H9 (cell line): ENCODE data around the gene SLC25A24. TPM values are rescaled to one million over a fixed set of nuclear protein-coding genes. Genes with fewer than 3 reads are reported as not detected.

Experiments
- DNase-seq: peaks from one replicate; pipeline ENCODE4 v3.0.0-alpha.2; 2017
- H2AFZ ChIP-seq: one replicate; pipeline ENCODE4 v1.6.1; 2013; ENCODE audit warnings: mild to moderate bottlenecking, low read length, control low read depth, moderate library complexity
- H2AK5ac ChIP-seq: 2 replicates; pipeline ENCODE4 v1.6.1; 2013; ENCODE audit warnings: low read length, control low read depth, mixed read lengths; ENCODE audit not compliant: insufficient read length
- H2BK120ac ChIP-seq: one replicate; pipeline ENCODE4 v1.6.1; 2013; ENCODE audit warnings: low read depth, mild to moderate bottlenecking, low read length, control low read depth, inconsistent platforms; ENCODE audit not compliant: poor library complexity, severe bottlenecking
- H2BK12ac ChIP-seq: 2 replicates; pipeline ENCODE4 v1.6.1; 2013; ENCODE audit warnings: low read length, control low read depth, mixed read lengths, low read depth; ENCODE audit not compliant: insufficient read length
- H2BK15ac ChIP-seq: 2 replicates; pipeline ENCODE4 v1.6.1; 2013; ENCODE audit warnings: low read depth, low read length, control low read depth
- H2BK20ac ChIP-seq: one replicate; pipeline ENCODE4 v1.6.1; 2013; ENCODE audit warnings: low read depth, mild to moderate bottlenecking, low read length, control low read depth, inconsistent platforms; ENCODE audit not compliant: poor library complexity, severe bottlenecking
- H2BK5ac ChIP-seq: 2 replicates; pipeline ENCODE4 v1.6.1; 2013; ENCODE audit warnings: low read length, control low read depth, mixed read lengths; ENCODE audit not compliant: insufficient read length
- H3K14ac ChIP-seq: 2 replicates; pipeline ENCODE4 v1.6.1; 2013; ENCODE audit warnings: low read length, control low read depth; ENCODE audit not compliant: insufficient read depth
- H3K18ac ChIP-seq: 2 replicates; pipeline ENCODE4 v1.6.1; 2013; ENCODE audit warnings: low read depth, mild to moderate bottlenecking, mixed read lengths, low read length, control low read depth; ENCODE audit not compliant: insufficient read length
- H3K23ac ChIP-seq: 2 replicates; pipeline ENCODE4 v1.6.1; 2013; ENCODE audit warnings: low read length, control low read depth, mixed read lengths, low read depth; ENCODE audit not compliant: insufficient read length
- H3K23me2 ChIP-seq: 2 replicates; pipeline ENCODE4 v1.6.1; 2013; ENCODE audit warnings: low read depth, mild to moderate bottlenecking, mixed read lengths, low read length, control low read depth; ENCODE audit not compliant: insufficient read length, poor library complexity, severe bottlenecking
- H3K27ac ChIP-seq: 2 replicates; pipeline ENCODE4 v1.5.1; 2013; ENCODE audit warnings: low read length, control low read depth, mixed read lengths, low read depth; ENCODE audit not compliant: insufficient read length
- H3K27me3 ChIP-seq: 2 replicates; pipeline ENCODE4 v1.6.1; 2013; ENCODE audit warnings: low read length, control low read depth, inconsistent platforms; ENCODE audit not compliant: insufficient read depth
- H3K4ac ChIP-seq: 2 replicates; pipeline ENCODE4 v1.6.1; 2013; ENCODE audit warnings: low read depth, mild to moderate bottlenecking, control low read depth, inconsistent platforms, low read length, moderate library complexity
- H3K4me1 ChIP-seq: 2 replicates; pipeline ENCODE4 v1.6.1; 2013; ENCODE audit warnings: low read length, control low read depth, inconsistent platforms; ENCODE audit not compliant: insufficient read depth
- H3K4me2 ChIP-seq: 2 replicates; pipeline ENCODE4 v1.6.1; 2013; ENCODE audit warnings: low read length, control low read depth, mixed read lengths; ENCODE audit not compliant: insufficient read length, insufficient read depth
- H3K56ac ChIP-seq: 2 replicates; pipeline ENCODE4 v1.6.1; 2013; ENCODE audit warnings: low read depth, mild to moderate bottlenecking, mixed read lengths, low read length, control low read depth; ENCODE audit not compliant: insufficient read length
- H3K79me1 ChIP-seq: 2 replicates; pipeline ENCODE4 v1.6.1; 2013; ENCODE audit warnings: low read depth, mild to moderate bottlenecking, moderate library complexity, low read length, control low read depth, inconsistent platforms; ENCODE audit not compliant: insufficient read depth, poor library complexity, severe bottlenecking
- H3K79me2 ChIP-seq: 2 replicates; pipeline ENCODE4 v1.6.1; 2013; ENCODE audit warnings: low read length, control low read depth, inconsistent platforms; ENCODE audit not compliant: insufficient read depth
- H3K9ac ChIP-seq: 2 replicates; pipeline ENCODE4 v1.6.1; 2013; ENCODE audit warnings: low read length, control low read depth, mixed read lengths; ENCODE audit not compliant: insufficient read length; ENCODE audit errors: extremely low read depth
- H3K9me3 ChIP-seq: one replicate; pipeline ENCODE4 v1.6.1; 2013; ENCODE audit warnings: low read depth, low read length, inconsistent platforms; ENCODE audit not compliant: control insufficient read depth
- H3T11ph ChIP-seq: one replicate; pipeline ENCODE4 v1.6.1; 2013; ENCODE audit warnings: mild to moderate bottlenecking, low read length, control low read depth, inconsistent platforms
- H4K20me1 ChIP-seq: one replicate; pipeline ENCODE4 v1.6.1; 2013; ENCODE audit not compliant: control insufficient read depth, insufficient read length, insufficient read depth
- H4K5ac ChIP-seq: 2 replicates; pipeline ENCODE4 v1.6.1; 2013; ENCODE audit warnings: low read depth, mild to moderate bottlenecking, mixed read lengths, low read length, control low read depth; ENCODE audit not compliant: insufficient read length
- H4K8ac ChIP-seq: replicated peaks from 2 replicates; pipeline ENCODE4 v1.6.1; 2013; ENCODE audit warnings: low read length, control low read depth, mixed read lengths, low read depth; ENCODE audit not compliant: insufficient read length
- H4K91ac ChIP-seq: 2 replicates; pipeline ENCODE4 v1.6.1; 2013; ENCODE audit warnings: low read depth, mild to moderate bottlenecking, moderate library complexity, mixed read lengths, low read length, control low read depth; ENCODE audit not compliant: insufficient read length
- H3K27ac Mint-ChIP-seq, 3 experiments: 2 replicates in 2 of 3; 3 replicates in 1 of 3; pipeline ENCODE4 v1.8.0; 2020 to 2021; ENCODE audit warnings: mixed read lengths in 3 of 3, mild to moderate bottlenecking in 1 of 3, moderate library complexity in 1 of 3
- H3K27me3 Mint-ChIP-seq: 2 replicates; pipeline ENCODE4 v1.8.0; 2021; ENCODE audit warnings: low read depth, mild to moderate bottlenecking, moderate library complexity, mixed read lengths
- H3K36me3 Mint-ChIP-seq, 3 experiments: 2 replicates in 2 of 3; 3 replicates in 1 of 3; pipeline ENCODE4 v1.8.0; 2020 to 2021; ENCODE audit warnings: low read depth in 3 of 3, mixed read lengths in 3 of 3; ENCODE audit not compliant: insufficient read depth in 1 of 3
- H3K4me1 Mint-ChIP-seq, 2 experiments: 2 replicates each; pipeline ENCODE4 v1.8.0; 2020; ENCODE audit warnings: mixed read lengths in 2 of 2
- H3K4me3 Mint-ChIP-seq, 2 experiments: 2 replicates in 1 of 2; 3 replicates in 1 of 2; pipeline ENCODE4 v1.8.0; 2020 to 2021; ENCODE audit warnings: mild to moderate bottlenecking in 2 of 2, mixed read lengths in 2 of 2, moderate library complexity in 1 of 2
- H3K9me3 Mint-ChIP-seq, 2 experiments: 2 replicates in 1 of 2; 3 replicates in 1 of 2; pipeline ENCODE4 v1.8.0; 2020; ENCODE audit warnings: mild to moderate bottlenecking in 2 of 2, mixed read lengths in 2 of 2, moderate library complexity in 1 of 2
- CTCF ChIP-seq: fragments of 200-600 bp; sonication (generic); conservative IDR thresholded peaks from 3 replicates; pipeline ENCODE4 v1.8.0; 2021; ENCODE audit warnings: antibody characterized with exemption, mild to moderate bottlenecking
- WGBS: extraction: QIAGEN DNeasy Blood & Tissue Kit; methylation state at CpG from one replicate; pipeline ENCODE4 v1.1.7; 2013; ENCODE audit warnings: missing lambda C conversion rate, low lambda C conversion rate, mixed read lengths; ENCODE audit not compliant: insufficient read length; ENCODE audit errors: extremely low coverage; 5-methylcytosine and 5-hydroxymethylcytosine counted together
- total RNA-seq: library from RNA; stranded (reverse); gene quantifications from 2 replicates; pipeline ENCODE4 v1.2.1, GENCODE V29; 2021

Gene SLC25A24
- total RNA-seq, 1 experiment from 2014 or later, result 35.1 TPM

DNA sequence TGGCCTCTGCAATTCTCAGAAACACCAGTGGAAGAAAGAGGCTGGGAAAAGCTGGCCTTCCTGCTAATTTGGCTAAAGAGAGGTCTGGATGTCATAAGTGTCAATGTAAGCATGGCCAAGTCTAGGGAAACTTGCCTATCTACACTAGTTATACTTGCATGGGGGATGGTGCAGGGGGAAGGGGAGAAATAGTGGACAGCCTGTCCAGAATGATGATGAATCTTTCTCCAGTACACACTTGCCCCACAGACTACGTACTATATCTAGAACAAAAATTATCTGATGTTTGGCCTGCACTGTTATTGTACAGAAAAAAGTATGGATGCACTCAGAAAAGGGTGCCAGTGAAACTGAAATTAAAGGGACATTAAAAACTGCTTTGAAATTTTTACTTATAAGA is 114.5 kb downstream of the SLC25A24 start:
- Histone ChIP-seq H4K5ac (no peak overlapping the region), H3K14ac (no peak overlapping the region), H3K27ac (no peak overlapping the region), H4K91ac (no peak overlapping the region), H4K8ac (no peak overlapping the region), H3K4ac (no peak overlapping the region), H3K79me1 (no peaks in the 10 kb centered on the region), H3K9me3 (no peaks in the 10 kb centered on the region), H3K4me1 (no peaks in the 10 kb centered on the region), H2BK120ac (no peak overlapping the region), H3K79me2 (no peaks in the 10 kb centered on the region), H3K9ac (no peak overlapping the region), H3K23me2 (no peaks in the 10 kb centered on the region), H2BK20ac (no peak overlapping the region), H3T11ph (no peak overlapping the region), H3K27me3 (no peaks in the 10 kb centered on the region), H2AFZ (no peak overlapping the region), H2BK5ac (no peak overlapping the region), H3K23ac (no peak overlapping the region), H4K20me1 (no peaks in the 10 kb centered on the region), H2BK15ac (no peak overlapping the region), H3K56ac (no peak overlapping the region), H2AK5ac (no peak overlapping the region), H3K18ac (no peak overlapping the region), H2BK12ac (no peak overlapping the region), H3K4me2 (no peak overlapping the region)
- Mint-ChIP-seq H3K9me3 (no peaks in the 10 kb centered on the region), H3K27me3 (peaks cover 2% of the 10 kb centered on the region; the same call in 1 of the 2 replicates), H3K36me3 (no peaks in the 10 kb centered on the region), H3K4me3 (no peak overlapping the region), H3K4me1 (peaks cover 10% of the 10 kb centered on the region in 2 experiments; a peak in 3 of 4 replicates), H3K27ac (no peak overlapping the region; a peak in 1 of 7 replicates)
- no CpG with 5 or more reads among the region's 1 CpG for WGBS
- DNase-seq, result no peak
- no peak for TF ChIP-seq CTCF
